HG03066 (cell line): ENCODE results near the gene TOE1.
"Not testable (repeated sequence)": the region's sequence is repeated elsewhere in the genome, so short reads cannot be mapped to it uniquely, and the experiment has no call there.

ENCODE experiments used
- ATAC-seq: cut with Tn5 transposase; IDR thresholded peaks from one replicate; pipeline ENCODE4 v1.9.1; 2021; ENCODE audit warnings: low read depth; ENCODE audit not compliant: unreplicated experiment

Gene TOE1

GRCh38 chr1:45353685-45354084 lies 13.7 kb downstream of the TOE1 start:
- no peak for ATAC-seq

GRCh38 chr1:45354838-45355237 lies 14.9 kb downstream of the TOE1 start:
- no peak for ATAC-seq

- ATAC-seq, result no peak
Observed at GRCh38 chr1:45355683-45356082, 15.7 kb downstream of the TOE1 start.

- ATAC-seq, result no peak
Observed at GRCh38 chr1:45356186-45356585, 16.2 kb downstream of the TOE1 start.

GRCh38 chr1:45359882-45360513 lies 20.0 kb downstream of the TOE1 start:
- ATAC-seq, result no peak

- not testable (repeated sequence) for ATAC-seq
Observed at GRCh38 chr1:45360981-45361380, 21.0 kb downstream of the TOE1 start.

- ATAC-seq, result no peak
Observed at GRCh38 chr1:45364294-45364693, 24.3 kb downstream of the TOE1 start.

GRCh38 chr1:45365051-45365450 lies 25.1 kb downstream of the TOE1 start:
- ATAC-seq, result peak; percentile 80

- ATAC-seq, result peak; percentile 79
Observed at GRCh38 chr1:45370575-45370974, 30.6 kb downstream of the TOE1 start.

- no peak for ATAC-seq
Observed at GRCh38 chr1:45373573-45373972, 33.6 kb downstream of the TOE1 start.

GRCh38 chr1:45375104-45376090 lies 35.4 kb downstream of the TOE1 start:
- no peak for ATAC-seq

- no peak for ATAC-seq
Observed at GRCh38 chr1:45378184-45378583, 38.2 kb downstream of the TOE1 start.

GRCh38 chr1:45379524-45379923 lies 39.6 kb downstream of the TOE1 start:
- ATAC-seq, result no peak

- no peak for ATAC-seq
Observed at GRCh38 chr1:45380125-45380524, 40.2 kb downstream of the TOE1 start.

- no peak for ATAC-seq
Observed at GRCh38 chr1:45380730-45381129, 40.8 kb downstream of the TOE1 start.

GRCh38 chr1:45381243-45381642 lies 41.3 kb downstream of the TOE1 start:
- no peak for ATAC-seq

- ATAC-seq, result no peak
Observed at GRCh38 chr1:45383191-45383590, 43.2 kb downstream of the TOE1 start.

GRCh38 chr1:45384213-45384612 lies 44.2 kb downstream of the TOE1 start:
- ATAC-seq, result not testable (repeated sequence)

GRCh38 chr1:45385302-45385701 lies 45.3 kb downstream of the TOE1 start:
- no peak for ATAC-seq

- ATAC-seq, result no peak
Observed at GRCh38 chr1:45386219-45386618, 46.2 kb downstream of the TOE1 start.
